Measurements from ENCODE around the gene CHDH.

DNA sequence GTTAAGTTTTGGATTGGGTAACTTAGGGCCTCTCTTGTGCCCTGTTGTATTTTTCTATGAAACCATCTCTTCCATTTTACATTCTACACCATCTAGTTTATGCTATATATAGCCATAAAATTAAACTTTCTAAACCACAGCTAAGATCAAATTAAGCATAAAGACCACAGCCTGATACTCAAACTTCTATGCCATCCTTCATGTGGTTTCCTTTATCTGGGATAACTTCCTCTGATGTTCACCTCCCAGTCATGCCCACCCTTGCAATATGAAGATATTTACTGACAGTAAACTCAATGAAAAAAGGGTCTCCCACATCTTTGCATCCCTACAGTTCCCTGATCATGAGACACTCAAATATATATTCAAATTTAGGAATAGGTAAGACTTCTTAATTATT lies 41.2 kb upstream of the CHDH start:
- no peak for TF ChIP-seq POLR2A (IDR thresholded peaks at IDR 0.05; ENCODE audit: low read length)
- no peak for TF ChIP-seq GATA1 (IDR thresholded peaks at IDR 0.05; ENCODE audit: low read depth, low read length)
